ENCODE measurements around the gene PPIG.
"Not testable (repeated sequence)": the region's sequence is repeated elsewhere in the genome, so short reads cannot be mapped to it uniquely, and the experiment has no call there.

The PPIG gene

DNA sequence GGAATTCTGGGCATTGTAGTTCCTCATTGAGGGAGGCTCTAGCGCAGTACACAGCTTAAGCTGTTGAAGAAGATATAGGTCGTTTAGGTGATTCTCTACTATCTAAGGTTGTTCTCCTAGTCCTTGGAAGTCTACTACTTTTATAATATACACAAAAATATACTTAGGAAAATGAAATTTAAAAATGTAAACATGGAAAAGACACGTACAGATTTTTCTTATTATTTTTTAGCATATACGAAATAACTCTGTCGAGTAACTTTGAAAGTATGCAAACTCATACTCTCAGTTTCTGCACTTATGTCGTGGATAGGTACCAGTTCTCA, 10.2 kb upstream of the PPIG start:
- CTCF ChIA-PET = interaction anchor here (0.6 kb wide), 1 partner anchor 190 kb away, joined by 3 read pairs; no protein-coding TSS in a partner anchor
- TF ChIP-seq HDGF (IDR thresholded peaks at IDR 0.05; ENCODE audit: borderline replicate concordance) (no peak), CTBP1 (IDR thresholded peaks at IDR 0.05; ENCODE audit: borderline replicate concordance) (no peak), ARNT (IDR thresholded peaks at IDR 0.05) (no peak), FOXA1 (IDR thresholded peaks at IDR 0.05) (no peak), FOXM1 (IDR thresholded peaks at IDR 0.05; ENCODE audit: borderline replicate concordance) (no peak), ZNF384 (IDR thresholded peaks at IDR 0.05) (no peak), FOXK2 (IDR thresholded peaks at IDR 0.05) (no peak), L3MBTL2 (conservative IDR thresholded peaks at IDR 0.05) (no peak), NFRKB (IDR thresholded peaks at IDR 0.05) (no peak), BHLHE40 (IDR thresholded peaks at IDR 0.05; ENCODE audit: borderline replicate concordance) (no peak)
- TF ChIP-seq, protein P1, sequence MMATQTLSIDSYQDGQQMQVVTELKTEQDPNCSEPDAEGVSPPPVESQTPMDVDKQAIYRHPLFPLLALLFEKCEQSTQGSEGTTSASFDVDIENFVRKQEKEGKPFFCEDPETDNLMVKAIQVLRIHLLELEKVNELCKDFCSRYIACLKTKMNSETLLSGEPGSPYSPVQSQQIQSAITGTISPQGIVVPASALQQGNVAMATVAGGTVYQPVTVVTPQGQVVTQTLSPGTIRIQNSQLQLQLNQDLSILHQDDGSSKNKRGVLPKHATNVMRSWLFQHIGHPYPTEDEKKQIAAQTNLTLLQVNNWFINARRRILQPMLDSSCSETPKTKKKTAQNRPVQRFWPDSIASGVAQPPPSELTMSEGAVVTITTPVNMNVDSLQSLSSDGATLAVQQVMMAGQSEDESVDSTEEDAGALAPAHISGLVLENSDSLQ (IDR thresholded peaks at IDR 0.05) = no peak
- POLR2A ChIA-PET = interaction anchor here (1.1 to 2.0 kb wide), 2 partner anchors 11 to 94 kb away, joined by 3 to 19 read pairs; partner anchors contain the start of genes BBS5 and PPIG
- no peak for DNase-seq (ENCODE audit: extremely low spot score)

DNA sequence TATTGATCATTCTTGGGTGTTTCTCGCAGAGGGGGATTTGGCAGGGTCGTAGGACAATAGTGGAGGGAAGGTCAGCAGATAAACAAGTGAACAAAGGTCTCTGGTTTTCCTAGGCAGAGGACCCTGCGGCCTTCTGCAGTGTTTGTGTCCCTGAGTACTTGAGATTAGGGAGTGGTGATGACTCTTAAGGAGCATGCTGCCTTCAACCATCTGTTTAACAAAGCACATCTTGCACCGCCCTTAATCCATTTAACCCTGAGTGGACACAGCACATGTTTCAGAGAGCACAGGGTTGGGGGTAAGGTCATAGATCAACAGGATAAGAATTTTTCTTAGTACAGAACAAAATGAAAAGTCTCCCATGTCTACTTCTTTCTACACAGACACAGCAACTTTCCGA, 9.6 kb upstream of the PPIG start:
- DNase-seq (ENCODE audit: extremely low spot score); CTCF ChIA-PET: not testable (repeated sequence)
- POLR2A ChIA-PET = interaction anchor here (1.1 kb wide), 1 partner anchor 95 kb away, joined by 3 read pairs; the partner anchor contains the start of gene BBS5

GRCh38 chr2:169575264-169575663, 8.9 kb upstream of the PPIG start:
- CTCF ChIA-PET; DNase-seq (ENCODE audit: extremely low spot score); POLR2A ChIA-PET: not testable (repeated sequence)

DNA sequence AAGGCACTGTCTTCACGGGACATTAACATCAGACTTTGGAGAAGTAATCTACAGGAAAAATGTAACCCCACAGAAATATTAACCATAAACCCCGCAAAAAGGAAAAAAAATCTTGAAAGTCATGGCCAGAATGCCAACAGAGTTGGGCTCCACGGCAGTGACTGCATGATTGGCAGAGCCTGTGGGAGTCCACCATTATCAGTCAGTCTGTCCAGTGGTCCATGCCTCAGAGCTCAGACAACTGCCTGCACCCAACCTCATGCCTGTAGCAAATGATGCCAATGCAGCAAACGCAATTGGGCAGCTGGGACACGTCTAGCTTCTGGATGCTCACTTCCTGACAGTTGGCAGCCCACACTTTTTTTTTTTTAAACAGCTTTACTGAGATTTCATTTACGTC, 5.1 kb upstream of the PPIG start:
- no peak for DNase-seq (ENCODE audit: extremely low spot score)
- ChIA-PET CTCF (no interaction called here), POLR2A (no interaction called here)
- TF ChIP-seq FOXK2 (IDR thresholded peaks at IDR 0.05) = no peak
- no peak for TF ChIP-seq FOXM1 (IDR thresholded peaks at IDR 0.05; ENCODE audit: borderline replicate concordance)
- TF ChIP-seq ELF4 (IDR thresholded peaks at IDR 0.05) = no peak
- TF ChIP-seq, protein P1 (IDR thresholded peaks at IDR 0.05) = peak; percentile 29; the same call in 1 of the 2 replicates
- TF ChIP-seq L3MBTL2 (conservative IDR thresholded peaks at IDR 0.05) = no peak

- DNase-seq (ENCODE audit: extremely low spot score); CTCF ChIA-PET; POLR2A ChIA-PET: not testable (repeated sequence)
These were observed 1.4 kb upstream of the PPIG start for GRCh38 chr2:169582552-169583266.

DNA sequence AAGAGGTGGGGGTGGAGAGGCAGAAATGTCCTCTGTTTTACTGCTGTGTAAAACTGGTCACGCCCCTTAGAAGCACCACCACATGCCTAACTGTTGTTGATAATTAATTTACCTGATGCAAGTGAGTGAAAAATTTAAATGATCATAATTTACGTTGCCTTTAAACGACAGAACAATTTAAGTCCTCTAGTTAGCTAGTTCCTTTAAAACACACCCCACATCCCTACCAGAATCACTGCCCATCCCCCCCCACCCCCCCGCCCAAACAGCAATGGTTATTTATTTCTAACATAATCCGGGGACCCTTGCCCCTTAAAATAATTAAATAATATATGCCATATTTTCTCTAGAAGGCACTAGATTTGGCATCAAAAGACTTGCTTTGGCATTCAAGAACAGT, 633 bp upstream of the PPIG start:
- TF ChIP-seq LEF1 (IDR thresholded peaks at IDR 0.05; ENCODE audit: borderline replicate concordance) (no peak), FOXM1 (IDR thresholded peaks at IDR 0.05; ENCODE audit: borderline replicate concordance) (no peak)
- no peak for DNase-seq (ENCODE audit: extremely low spot score)
- ChIA-PET POLR2A (no interaction called here), CTCF (no interaction called here)

DNA sequence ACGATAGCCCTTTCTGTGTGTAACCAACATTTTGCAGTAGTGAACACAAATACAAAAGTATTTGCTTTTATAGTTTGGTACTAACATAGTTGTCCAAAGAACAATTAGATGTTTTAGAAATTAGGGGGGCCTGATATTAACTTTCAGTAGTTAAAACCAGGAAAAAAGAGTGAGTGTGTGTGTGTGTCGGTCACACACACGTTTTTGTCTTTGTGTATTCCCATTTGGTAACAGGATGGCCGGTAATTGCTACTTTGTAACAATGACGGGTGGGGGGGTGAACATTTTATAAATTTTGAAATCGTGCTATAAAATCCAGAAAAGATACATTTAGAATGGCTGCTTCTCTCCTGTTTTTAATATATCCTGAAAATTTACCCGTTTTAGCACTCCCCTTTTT, 1.5 kb downstream of the PPIG start:
- ChIA-PET CTCF (no interaction called here), POLR2A (interaction anchor here (1.4 kb wide), 1 partner anchor 12 kb away, joined by 19 read pairs; the partner anchor contains the start of gene FASTKD1)
- DNase-seq (ENCODE audit: extremely low spot score) = no peak
- TF ChIP-seq ZNF384 (IDR thresholded peaks at IDR 0.05) = no peak
- no peak for TF ChIP-seq SP1 (IDR thresholded peaks at IDR 0.05)
- TF ChIP-seq FOXK2 (IDR thresholded peaks at IDR 0.05) = no peak
- no peak for TF ChIP-seq SUZ12 (IDR thresholded peaks at IDR 0.05)
- no peak for TF ChIP-seq TARDBP (IDR thresholded peaks at IDR 0.05)
- no peak for TF ChIP-seq FOXA1 (IDR thresholded peaks at IDR 0.05)

- no peak for TF ChIP-seq FOXM1 (IDR thresholded peaks at IDR 0.05; ENCODE audit: borderline replicate concordance)
- CTCF ChIA-PET = no interaction called here
- no peak for DNase-seq (ENCODE audit: extremely low spot score)
- POLR2A ChIA-PET = no interaction called here
These were observed 6.7 kb downstream of the PPIG start for GRCh38 chr2:169590804-169591203.

DNA sequence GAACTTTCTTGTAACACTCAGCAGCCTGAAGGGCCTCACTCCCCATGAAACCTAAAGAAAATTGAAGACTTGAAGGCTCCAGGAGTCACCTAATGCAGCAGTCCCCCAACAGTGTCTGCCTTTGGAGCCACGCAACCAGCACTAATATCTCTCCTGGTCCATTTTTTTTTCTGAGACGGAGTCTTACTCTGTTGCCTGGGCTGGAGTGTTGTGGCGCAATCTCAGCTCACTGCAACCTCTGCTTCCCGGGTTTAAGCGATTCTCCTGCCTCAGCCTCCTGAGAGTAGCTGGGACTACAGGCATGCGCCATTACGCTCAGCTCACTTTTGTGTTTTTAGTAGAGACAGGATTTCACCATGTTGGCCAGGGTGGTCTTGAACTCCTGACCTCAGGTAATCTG, 12.4 kb downstream of the PPIG start:
- DNase-seq (ENCODE audit: extremely low spot score); CTCF ChIA-PET: not testable (repeated sequence)
- POLR2A ChIA-PET = interaction anchor here (3.5 kb wide), 1 partner anchor 12 kb away, joined by 8 read pairs; the partner anchor contains the start of gene PPIG
